Fibroblast of pulmonary artery (primary cell): Measurements from ENCODE around the gene ADAMTS8.

Experiments
- DNase-seq: peaks from one replicate; pipeline ENCODE4 v3.0.0-alpha.2; 2010; ENCODE audit warnings: low read depth
- H3K4me3 ChIP-seq: replicated peaks from 2 replicates; pipeline ENCODE4 v1.5.1; 2011; ENCODE audit warnings: low read depth, mild to moderate bottlenecking, control low read depth, low read length, moderate library complexity
- CTCF ChIP-seq: IDR thresholded peaks from 2 replicates; pipeline ENCODE4 v1.5.1; 2011; ENCODE audit warnings: mild to moderate bottlenecking, control low read depth, low read length, inconsistent platforms; ENCODE audit errors: missing control alignments

ADAMTS8 gene

DNA sequence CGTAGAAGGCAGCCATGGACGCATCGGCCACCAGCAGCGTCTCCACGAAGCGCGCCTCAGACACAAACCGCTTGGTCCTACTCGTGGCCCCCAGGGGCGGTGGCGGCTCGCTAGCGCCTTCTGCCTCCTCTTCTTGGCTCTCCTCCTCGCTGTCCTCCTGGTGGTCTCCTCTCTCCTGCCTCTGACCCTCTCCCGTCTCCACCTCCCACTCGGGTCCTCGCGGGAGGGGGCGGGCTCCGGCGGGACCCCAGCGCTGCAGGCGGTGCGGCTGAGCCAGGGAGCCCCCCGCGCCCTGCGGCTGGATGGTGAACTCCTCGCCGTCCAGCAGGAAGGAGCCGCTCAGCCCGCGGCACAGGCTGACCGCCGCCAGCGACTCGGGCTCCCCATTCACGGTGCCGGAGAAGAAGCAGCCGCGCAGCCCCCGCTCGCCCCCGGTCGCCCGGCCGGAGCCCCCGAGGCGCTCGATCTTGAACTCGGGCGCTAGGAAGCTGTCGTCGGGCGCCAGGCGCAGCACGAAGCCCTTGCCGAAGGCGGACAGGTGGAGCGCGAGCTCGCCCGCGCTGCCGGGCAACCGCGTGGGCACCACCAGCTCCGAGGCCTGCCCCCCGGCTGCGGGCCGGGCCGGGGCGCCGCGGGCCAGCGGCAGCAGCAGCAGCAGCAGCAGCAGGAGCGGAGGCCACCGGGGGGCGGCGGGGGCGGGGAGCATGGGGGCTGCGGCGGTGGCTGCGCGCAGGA is 661 bp downstream of the ADAMTS8 start:
- no peak for TF ChIP-seq CTCF
- no peak overlapping the region for H3K4me3 ChIP-seq
- no peak for DNase-seq

GRCh38 chr11:130426837-130427341 is 1.5 kb downstream of the ADAMTS8 start:
- H3K4me3 ChIP-seq = no peak overlapping the region

DNA sequence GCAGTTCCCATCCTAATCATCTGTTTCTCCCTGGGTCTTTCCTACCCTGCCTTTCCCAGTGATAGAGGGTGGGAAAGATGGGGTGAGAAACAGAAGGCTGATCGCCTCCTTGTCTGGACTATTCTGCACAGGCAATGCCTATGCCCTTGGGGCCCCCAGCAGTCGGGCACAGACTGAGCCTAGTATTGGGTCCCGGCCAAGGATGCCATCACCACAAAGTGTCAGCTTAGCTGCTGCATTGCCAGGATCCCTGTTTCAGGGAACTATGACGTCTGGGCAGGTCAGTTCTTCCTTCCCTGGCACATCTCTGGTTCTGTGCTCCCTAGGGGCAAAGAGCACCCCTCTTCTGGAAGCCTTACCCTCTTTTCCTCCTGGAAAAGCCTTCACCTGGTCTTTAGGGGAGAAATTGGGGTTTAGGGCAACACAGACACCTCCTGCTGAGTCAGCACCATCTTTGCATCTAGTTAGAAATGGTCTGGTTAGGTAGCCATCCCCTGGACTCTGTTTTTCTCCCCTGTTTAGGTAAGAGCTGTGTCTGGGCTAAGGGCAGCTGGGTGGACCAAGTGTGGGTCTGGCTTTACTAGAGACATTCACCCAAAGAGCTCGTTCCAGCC is 2.1 kb downstream of the ADAMTS8 start:
- TF ChIP-seq CTCF = no peak
- DNase-seq = no peak

More at GRCh38 chr11:130426837-130427341, 1.5 kb downstream of the ADAMTS8 start:
- no peak for TF ChIP-seq CTCF
- DNase-seq = no peak

DNA sequence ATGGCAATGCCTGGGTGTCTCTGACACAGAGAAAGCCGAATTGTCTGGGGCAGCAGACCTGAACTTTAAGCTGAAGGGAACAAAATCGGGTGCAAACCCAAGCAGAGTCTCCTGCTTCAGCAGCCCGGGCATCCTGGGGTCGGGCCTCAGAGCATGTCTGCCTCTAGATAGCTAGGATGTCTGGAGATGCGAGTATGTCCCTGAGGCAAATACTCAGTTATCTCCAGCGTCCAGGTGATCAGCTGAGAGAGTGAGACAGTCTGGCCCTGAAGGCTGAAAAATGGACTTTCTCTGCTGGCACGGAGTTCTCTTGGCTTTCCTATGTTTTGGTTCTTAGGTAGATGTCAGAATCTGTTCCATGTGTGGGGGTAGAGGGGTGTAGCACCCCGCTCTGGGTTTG is 3.3 kb downstream of the ADAMTS8 start:
- DNase-seq = no peak
- H3K4me3 ChIP-seq = no peak overlapping the region
- TF ChIP-seq CTCF = no peak

More for the DNA sequence above, 2.1 kb downstream of the ADAMTS8 start:
- H3K4me3 ChIP-seq = no peak overlapping the region

- H3K4me3 ChIP-seq = no peak overlapping the region
- TF ChIP-seq CTCF = no peak
- no peak for DNase-seq
Measured at GRCh38 chr11:130424613-130425140, 3.7 kb downstream of the ADAMTS8 start.

- no peak overlapping the region for H3K4me3 ChIP-seq
- TF ChIP-seq CTCF = no peak
- DNase-seq = no peak
Measured at GRCh38 chr11:130423541-130424142, 4.8 kb downstream of the ADAMTS8 start.
